Effector CD8-positive, alpha-beta T cell (primary cell): ENCODE results near the gene PAPOLA.
"Not testable (repeated sequence)": the region's sequence is repeated elsewhere in the genome, so short reads cannot be mapped to it uniquely, and the experiment has no call there.

Experiments used
- DNase-seq: peaks from one replicate; lab custom pipeline; 2025; lab: John Stamatoyannopoulos, UW
- total RNA-seq, 4 experiments: gene quantifications; one replicate each; lab custom pipeline; 2026; lab: John Stamatoyannopoulos, UW

PAPOLA gene
- 192 to 293 (median 250) reads per million in 4 experiments for total RNA-seq

DNA sequence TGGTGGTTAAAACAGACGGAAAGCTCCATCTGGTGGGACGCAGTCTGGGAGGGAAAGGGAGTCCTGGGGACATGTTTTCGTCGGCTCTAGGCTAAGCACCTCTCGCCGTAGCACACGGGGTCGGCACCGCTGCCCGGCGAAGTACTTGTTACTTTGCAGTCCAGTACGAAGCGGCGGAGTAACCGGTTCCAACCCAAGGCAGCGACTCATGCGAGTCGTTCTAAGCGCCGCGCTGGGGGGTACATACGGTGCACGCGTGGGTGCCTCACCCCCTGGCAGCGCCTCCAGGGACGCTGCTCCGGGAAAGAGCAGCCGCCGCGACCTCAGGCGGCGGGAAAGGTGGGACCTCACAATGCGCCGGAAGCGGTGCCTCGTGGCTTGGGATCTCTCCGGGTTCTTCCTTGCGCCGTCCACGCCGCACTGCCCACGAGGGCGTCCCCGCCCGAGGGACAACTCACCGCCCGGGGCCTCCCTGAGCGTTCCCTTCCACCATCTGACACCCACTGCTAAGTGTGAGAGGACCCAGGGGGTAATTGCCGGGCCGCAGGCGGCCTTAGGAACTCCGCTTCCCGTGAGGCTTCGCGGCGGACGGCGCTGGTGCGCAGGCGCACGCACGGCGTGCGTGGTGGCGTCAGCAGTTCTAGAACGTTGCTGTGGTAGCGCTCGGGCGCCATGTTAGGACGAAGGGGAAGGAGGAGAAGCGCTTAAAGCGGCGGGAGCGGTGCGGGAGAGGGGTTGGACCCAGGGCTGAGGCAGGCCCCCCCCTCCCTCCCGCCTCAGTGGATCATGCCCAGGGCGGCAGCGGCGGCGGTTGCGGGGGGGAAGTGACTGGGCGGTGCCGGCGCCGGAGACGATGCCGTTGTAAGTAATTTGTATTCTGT lies at the start of gene PAPOLA:
TSS of gene PAPOLA (plus strand) at position 643 of the 881 bp plus-strand sequence. CDS start at position 854, 211 bp downstream.
- DNase-seq: peak; percentile 91

DNA sequence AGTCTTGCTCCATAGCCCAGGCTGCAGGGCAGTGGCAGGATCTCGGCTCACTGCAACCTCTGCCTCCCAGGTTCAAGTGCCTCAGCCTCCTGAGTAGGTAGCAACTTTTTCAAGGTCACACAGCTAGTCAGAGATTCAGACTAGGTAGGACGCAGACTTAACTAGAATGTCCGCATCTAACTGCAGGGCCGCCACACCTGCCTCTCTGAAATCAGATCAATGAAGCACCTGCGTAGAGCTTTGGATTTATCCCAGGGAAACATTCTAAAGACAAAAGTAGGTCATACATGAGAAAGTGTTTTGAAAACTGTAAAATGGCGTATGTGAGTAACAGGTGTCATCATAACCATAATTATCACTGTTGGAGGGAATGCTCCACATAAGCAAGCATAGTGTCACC lies 49.5 kb upstream of the PAPOLA start:
- DNase-seq: no peak

DNA sequence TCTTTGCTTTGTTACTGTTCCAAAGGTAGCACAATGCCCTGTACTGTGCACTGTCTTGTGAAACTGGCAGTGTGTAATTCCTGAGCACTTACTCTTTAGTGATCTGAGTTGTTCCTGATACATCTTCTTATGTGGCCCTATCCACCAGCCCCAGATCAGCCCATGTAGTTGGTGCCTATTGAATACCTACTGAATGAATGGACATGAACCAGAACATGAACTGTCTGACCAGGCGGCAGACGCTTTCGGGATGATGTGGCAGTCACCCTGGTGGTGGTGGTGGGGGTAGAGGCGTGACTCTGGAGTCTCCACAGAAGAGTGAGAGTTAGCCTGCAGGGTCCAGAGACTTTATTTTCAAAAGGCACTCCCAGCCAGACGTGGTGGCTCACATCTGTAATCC lies 46.6 kb upstream of the PAPOLA start:
- no peak for DNase-seq

DNA sequence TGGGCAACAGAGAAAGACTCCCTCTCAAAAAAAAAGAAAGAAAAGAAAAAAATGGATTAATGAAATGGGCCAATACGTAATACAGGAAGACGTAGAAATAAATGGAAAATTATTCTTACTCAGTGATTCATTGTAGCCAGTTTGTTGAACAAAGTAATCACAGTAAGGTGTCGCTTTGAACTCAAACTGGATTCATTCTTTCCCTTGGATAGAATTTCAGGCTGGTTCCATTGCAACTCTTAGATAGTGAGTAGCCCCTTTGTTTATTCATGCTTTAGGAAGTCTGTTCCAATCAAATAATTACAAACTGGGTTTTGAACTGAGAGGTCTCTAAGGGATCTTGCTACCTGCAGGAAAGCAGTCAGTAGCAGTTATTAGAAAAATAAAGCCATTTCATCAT lies 42.3 kb upstream of the PAPOLA start:
- DNase-seq: no peak

DNA sequence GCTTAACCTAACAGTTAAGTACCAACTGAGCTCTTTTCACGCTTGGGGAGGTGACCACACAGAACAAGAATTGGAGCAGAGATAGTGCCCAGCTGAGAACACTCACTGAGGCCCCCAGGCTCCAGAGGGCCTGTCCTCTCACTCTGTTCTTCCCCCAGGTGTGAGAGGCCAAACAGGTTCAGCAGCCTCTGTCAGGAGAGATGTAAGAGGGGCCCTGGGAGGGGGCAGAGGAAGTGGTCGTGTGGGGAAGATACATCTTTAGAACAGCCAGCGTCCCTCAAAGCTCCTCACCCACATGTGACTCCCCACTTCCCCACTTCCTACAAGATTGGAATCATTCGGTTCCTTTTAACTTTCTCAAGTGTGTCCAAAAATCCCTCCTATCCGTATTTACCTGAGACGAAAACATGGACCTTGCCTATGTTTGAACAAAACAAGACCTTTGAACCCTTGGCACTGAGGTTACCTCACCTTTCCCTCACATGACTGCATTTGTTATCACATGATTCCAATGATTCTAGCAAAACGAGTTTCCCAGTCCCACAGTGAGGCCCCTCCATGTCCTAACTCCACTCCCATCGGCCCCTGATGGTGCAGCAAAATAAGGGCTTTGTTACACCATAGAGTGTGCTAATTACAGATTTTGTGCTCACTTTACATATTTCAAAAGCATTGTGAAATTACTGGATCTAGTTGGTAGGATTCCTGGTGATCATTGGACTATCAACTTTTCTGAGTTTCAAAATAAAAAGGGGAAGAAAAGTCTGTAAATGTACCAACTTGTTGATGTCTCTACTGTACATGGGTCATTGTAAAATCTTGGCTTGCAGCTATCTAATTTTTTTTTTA lies 40.0 kb upstream of the PAPOLA start:
- DNase-seq: no peak

DNA sequence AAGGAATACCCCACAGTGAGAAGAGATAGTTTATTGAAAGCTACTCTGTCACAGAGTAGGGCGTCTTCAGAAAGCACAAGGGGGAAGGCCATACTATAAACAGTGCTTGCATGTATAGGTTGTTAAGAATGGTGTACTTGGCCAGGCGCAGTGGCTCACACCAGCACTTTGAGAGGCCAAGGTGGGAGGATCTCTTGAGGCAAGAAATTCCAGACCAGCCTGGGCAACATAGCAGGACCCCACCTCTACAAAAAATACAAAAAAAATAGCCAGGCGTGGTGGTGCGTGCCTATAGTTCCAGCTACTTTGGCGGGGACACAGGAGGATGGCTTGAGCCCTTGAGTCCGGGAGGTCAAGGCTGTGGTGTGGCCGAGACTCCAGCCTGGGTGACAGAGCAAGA lies 38.0 kb upstream of the PAPOLA start:
- no peak for DNase-seq

DNA sequence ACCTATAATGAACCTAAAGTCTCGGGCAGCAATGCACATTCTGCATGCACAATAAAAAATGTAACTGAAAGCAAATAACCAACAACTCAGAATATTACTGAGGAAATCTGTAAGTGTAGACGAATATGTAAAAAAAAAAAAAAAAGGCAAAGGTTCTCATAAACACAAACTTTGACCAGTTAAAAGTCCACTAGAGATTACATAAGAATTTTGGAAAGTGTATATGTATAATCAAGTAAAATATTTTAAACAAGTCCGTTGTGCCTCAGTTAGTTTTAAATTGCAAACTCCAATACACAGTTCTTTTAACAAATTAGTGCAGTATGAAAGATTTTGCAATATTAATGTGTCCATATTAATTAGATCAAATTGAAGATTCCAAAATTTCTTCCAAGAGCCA lies 35.3 kb upstream of the PAPOLA start:
- no peak for DNase-seq

DNA sequence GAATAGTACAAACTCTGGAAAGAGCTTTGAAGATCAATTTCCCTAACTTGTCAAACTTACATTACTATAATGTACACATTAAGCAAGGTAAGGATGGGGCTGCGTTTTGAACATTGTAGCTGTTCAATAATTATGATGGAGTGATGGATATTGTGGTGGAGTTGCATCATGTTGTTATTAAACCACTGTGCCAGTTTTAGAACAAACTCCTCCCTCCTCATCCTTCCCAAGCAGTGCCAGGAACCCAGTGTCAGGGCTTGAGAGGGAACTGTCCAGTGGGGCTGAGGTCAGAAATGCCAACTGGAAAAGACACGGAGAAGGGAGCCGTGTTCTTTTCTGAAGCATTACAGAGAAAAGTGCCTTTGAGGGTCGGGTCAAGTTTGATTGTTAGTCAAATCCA lies 31.9 kb upstream of the PAPOLA start:
- no peak for DNase-seq

DNA sequence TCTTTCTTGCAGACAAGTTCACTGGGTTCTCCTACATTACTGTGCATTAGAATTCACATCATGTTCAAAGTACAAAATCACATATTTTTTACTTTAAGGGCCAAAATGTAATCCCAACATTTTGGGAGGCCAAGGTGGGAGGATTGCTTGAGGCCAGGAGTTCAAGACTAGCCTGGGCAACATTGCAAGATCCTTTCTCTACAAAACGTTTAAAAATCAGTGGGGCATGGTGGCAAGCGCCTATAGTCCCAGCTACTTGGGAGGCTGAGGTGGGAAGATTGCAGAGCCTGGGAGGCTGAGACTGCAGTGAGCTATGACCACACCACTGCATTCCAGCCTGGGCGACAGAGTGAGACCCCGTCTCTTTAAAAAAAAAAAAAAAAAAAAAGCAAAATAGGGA lies 31.2 kb upstream of the PAPOLA start:
- not testable (repeated sequence) for DNase-seq

DNA sequence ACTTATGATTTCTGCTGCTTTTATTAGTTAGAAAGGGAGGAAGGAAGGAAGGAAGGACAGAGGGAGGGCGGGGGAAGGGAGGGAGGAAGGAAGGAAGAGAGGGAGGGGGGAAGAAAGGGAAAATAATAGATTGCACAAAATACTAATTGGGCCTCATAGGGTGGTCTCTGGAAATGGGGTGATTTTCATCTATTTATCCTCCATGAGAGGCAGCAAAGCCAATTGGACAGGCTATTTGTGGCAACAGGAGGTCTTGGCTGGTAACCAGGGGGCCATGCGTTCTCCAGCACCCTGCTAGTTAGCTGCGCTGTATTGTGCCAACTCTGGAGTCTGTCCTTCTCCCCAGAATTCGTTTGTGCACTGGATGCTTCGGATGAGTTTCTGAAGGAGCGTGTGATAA lies 24.1 kb upstream of the PAPOLA start:
- DNase-seq: no peak

DNA sequence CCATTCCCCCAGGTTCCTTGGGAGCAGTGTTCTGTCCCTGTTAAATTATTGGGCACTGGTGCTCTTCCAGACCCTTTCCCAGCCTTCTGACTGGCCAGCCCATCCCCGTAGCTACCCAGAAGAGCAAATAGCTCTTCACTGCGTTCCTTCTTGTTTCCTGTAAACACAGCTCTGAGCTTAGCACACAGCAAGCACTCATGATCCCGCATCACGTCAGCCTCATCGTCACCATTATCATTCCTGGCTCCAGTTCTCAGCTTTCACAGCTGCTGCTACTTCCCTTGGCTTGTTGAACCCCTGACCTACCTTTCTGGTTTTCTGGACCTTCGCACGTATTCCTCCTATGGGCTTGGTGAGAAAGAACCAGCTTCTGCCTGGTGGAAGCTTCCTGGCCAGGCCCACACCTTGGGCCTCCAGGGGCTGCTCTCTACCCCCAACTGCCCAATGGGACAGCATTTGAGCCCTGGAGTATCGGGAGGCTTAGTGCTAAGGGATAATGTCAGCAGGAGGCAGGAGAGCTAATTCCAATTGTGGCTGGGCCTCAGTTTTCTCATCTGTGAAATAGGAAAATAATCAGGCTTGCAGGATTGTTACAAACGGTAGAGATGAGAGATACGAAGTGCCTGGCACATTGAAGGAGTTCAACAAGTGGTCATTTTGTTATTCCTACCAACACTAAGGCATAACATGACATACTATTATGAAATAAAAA lies 22.6 kb upstream of the PAPOLA start:
- DNase-seq: no peak

DNA sequence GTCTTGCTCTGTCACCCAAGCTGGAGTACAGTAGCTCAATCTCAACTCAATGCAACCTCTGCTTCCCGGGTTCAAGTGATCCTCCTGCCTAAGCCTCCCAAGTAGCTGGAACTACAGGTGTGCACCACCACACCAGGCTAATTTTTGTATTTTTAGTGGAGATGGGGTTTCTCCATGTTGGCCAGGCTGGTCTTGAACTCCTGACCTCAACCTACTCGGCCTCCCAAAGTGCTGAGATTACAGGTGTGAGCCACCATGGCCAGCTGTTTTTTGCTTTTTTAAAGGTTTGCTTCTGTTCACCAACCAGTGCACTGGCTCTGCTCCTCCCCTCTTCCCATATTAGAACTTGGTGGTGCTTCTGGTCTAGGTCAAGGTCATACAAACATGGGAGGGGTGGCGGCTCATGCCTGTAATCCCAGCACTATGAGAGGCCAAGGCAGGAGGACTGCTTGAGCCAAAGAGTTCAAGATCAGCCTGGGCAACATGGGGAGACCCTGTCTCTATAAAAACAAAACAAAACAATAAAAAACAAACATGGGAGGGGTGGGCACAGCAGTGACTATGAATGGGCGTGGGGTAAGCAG lies 20.4 kb upstream of the PAPOLA start:
- DNase-seq: no peak

DNA sequence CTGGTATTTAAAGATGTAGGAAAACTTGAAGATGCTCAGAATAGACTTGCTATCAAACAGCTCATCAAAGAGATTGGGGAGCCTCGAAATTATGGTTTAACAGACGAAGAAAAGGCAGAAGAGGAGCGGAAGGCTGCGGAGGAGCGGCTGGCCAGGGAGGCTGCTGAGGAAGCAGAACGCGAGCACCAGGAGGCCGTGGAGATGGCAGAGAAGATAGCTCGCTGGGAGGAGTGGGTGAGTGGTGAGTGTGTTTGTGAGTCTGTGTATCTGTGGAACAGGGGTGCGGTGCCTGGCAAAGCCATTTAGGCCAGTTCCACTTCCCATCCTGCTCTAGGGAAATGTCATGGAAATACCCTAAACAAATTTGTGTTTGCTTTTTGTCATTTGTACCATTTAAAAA lies 19.2 kb upstream of the PAPOLA start:
- DNase-seq: no peak

DNA sequence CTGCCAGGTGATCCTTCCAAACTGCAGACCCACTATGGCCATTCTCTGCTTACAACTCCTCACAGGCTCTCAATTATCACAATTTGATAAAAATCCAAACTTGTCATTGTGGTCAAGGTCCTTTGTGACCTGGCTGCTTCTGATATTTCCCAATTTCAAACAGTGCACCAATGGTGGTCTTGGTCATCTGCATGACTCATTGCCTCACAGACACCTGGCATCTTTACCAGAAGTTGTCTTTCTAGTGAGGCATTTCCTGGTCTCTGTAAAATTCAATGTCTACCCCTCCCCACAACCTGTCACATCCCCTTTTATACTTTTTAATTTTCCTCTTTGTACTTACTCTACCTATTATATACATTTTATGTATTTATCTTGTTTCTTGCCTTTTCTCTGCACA lies 17.8 kb upstream of the PAPOLA start:
- DNase-seq: no peak

DNA sequence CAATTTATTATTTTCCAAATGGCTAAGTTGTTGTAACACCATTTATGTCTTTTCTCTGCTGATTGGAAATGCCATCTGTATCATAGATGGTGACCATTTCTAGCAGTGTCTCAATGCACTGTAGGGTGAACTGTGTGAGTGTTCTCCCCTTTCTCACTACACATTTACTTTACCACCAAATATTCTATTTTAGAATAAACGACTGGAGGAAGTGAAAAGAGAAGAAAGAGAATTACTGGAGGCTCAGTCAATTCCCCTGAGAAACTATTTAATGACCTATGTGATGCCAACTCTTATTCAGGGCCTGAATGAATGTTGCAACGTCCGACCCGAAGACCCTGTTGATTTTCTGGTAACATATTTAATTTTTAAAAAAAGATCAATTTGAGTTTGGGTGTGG lies 15.5 kb upstream of the PAPOLA start:
- no peak for DNase-seq

DNA sequence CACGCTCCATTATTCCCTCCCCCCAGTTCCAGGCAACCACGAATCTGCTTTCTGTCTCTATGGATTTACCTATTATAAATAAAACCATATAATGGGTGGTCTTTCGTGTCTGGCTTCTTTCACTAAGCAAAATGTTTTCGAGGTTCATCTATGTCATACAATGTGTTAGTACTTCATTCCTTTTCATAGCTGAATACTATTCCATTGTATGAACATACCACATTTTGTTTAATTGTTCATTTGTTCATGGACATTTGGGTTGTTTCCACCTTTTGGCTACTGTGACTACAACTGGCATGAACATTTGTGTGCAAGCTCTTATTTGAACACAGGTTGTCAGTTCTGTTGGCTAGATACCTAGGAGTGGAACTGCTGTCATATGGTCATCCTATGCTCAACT lies 12.9 kb upstream of the PAPOLA start:
- DNase-seq: no peak

DNA sequence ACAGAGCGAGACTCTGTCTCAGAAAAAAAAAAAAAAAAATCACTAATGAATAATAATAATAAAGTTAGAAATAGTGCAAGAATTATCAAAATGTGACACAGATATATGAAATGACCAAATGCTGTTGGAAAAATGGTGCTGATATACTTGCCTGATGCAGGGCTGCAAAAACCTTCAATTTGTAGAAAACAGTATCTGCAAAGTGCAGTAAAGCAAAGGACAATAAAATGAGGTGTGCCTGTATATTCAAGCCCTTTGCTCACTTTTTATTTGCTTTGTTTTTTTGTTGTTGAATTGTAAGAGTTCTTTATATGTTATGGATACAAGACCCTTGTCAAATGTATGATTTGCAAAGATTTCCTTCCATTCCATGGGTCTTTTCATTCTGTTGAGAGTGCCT lies 9.0 kb upstream of the PAPOLA start:
- DNase-seq: no peak

DNA sequence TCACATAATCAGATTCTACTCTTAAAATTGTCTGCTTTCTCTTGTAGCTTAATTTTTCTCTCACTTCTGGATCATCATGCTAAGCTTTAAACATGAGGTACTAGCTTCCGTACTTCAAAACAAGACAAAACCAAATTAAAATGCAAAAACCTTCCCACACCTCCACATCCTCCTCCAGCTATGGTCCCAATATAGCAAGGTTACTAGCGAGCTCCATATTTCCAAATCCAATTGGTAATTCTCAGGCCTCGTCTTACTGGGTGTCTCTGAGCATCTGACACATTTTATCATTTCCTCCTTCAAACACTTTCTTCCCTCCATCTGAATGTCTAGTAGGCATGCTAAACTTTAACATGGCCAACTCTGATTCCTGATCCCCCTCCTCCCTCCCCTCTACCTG lies 7.9 kb upstream of the PAPOLA start:
- DNase-seq: no peak

DNA sequence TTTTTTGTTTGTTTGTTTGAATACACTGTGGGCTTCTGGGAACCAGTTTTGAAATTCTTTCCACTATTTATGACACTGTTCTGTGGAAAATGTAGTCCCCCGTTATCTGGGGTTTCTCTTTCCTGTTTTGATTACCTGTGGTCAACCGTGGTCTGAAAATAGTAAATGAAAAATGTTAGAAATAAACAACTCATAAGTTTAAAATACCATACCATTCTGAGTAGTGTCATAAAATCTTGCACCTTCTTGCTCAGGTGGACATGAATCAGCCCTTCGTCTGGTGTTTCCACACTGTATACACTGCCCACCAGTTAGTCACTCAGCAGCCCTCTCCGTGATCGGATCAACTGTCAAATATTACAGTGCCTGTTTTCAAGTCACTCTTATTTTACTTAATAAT lies 5.1 kb upstream of the PAPOLA start:
- no peak for DNase-seq

DNA sequence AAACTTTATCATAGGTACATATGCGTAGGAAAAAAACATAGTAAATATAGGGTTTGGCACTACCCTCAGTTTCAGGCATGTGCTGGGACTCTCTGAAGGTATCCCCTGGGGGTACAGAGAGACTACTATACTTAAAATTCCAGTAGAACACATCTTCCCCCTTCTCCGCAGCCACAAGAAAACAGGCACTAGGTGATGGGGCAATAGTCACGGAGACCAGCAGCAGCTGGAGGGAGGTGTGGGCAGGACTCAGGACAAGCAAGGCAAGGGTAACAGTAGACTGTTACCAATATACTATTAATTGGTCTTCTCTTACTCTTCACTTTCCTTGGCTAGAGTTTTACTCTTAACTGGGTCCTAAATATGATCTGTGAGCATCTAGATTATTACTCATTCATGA lies 4.6 kb upstream of the PAPOLA start:
- no peak for DNase-seq

DNA sequence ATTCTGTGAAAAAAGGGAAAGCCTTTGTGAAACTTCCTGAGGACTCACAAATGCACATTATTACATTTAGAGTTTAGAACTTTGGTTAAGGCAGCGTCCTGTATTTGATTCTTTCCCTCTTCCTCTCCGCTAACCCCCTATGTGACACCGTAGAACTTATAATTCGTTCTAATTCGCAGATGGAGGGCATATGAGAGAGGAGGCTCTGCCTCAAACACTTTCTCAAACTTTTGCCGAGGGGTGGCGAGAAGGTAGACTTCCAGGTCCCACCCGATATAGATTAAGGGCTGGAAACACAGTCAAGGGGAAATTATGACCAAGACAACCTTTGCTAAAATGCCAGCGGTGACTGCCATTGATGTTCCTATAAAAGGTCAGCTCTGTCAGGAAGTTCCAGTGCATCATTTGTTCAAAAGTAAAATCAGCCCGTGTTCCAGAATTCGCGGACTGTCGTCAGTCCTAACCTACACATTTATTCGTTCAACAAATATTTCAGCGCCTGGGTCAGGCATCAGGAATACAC lies 904 bp upstream of the PAPOLA start:
- no peak for DNase-seq
